HFFc6 (cell line): ENCODE results near the gene DLGAP4. TPM values are rescaled to one million over a fixed set of nuclear protein-coding genes. Genes with fewer than 3 reads are reported as not detected.
A peak's percentile ranks its signal among the peaks of the same experiment; 100 is the strongest.

Experiments
- DNase-seq: peaks from one replicate; pipeline ENCODE4 v3.0.0-alpha.2; 2018
- H3K27ac Mint-ChIP-seq: 2 replicates; pipeline ENCODE4 v1.8.0; 2020; ENCODE audit warnings: mild to moderate bottlenecking, mixed read lengths
- H3K27me3 Mint-ChIP-seq: 2 replicates; pipeline ENCODE4 v1.8.0; 2021; ENCODE audit warnings: mild to moderate bottlenecking, moderate library complexity, mixed read lengths; ENCODE audit not compliant: insufficient read depth
- H3K36me3 Mint-ChIP-seq: 2 replicates; pipeline ENCODE4 v1.8.0; 2021; ENCODE audit warnings: low read depth, mixed read lengths
- H3K4me1 Mint-ChIP-seq: 2 replicates; pipeline ENCODE4 v1.8.0; 2020; ENCODE audit warnings: low read depth, mixed read lengths
- H3K4me3 Mint-ChIP-seq: 2 replicates; pipeline ENCODE4 v1.8.0; 2020; ENCODE audit warnings: mild to moderate bottlenecking, moderate library complexity, mixed read lengths
- H3K9me3 Mint-ChIP-seq: 2 replicates; pipeline ENCODE4 v1.8.0; 2020; ENCODE audit warnings: mild to moderate bottlenecking, mixed read lengths
- CTCF ChIP-seq: fragments of 200-600 bp; sonication (generic); IDR thresholded peaks from 2 replicates; pipeline ENCODE4 v1.5.0; 2021; ENCODE audit warnings: antibody characterized with exemption, mild to moderate bottlenecking
- total RNA-seq, 6 experiments: library from RNA; stranded (reverse); fragmentation: NEBNext Ultra II Directional; extraction: Animal tissue kit (Norgen Biotek cat#: 25700); gene quantifications; 2 replicates in 1 of 6; 3 replicates in 5 of 6; pipeline ENCODE4 v1.2.3, GENCODE V29; 2021

The DLGAP4 gene
- total RNA-seq, 6 experiments from 2014 or later = 118 to 150 (median 140) TPM

DNA sequence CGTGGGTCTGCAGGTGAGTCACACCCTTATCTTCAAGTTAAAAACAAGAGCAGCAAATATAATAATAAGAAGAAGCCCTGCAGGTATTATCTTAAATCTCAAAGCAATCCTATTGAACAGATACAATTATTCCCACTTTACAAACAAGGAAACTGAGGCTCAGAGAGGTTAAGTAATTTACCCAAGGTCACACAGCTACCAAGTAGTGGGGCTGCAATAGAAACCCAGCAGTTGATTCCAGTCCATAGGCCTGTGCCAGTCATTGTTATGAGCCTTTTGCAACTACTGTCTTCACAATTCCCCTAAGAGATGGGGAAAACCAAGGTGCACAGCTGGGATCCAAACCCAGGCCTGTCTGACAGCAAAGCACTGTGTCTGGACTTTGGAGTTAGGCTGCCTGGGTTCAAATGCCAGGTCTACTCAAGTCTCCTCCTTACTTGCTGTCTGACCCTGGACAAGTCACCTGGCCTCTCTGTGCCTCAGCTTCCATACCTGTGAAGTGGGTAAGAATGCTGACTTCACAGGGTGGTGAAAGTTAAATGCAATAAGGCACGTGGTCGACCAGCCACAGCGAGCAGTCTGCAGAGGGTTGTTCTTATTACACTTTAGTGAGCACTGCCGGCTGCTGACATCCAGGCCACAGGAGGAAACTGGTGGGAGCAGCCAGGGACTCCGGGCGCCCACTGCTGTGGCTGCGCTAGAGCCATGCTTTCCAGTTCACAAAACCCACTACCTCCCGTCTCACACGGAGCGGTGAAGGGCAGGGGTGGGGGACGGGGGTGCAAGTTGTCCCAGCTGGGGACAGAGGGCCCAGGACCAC lies 241.3 kb downstream of the DLGAP4 start:
- H3K36me3 Mint-ChIP-seq = peaks cover 27% of the 10 kb centered on the region
- no peak overlapping the region for H3K4me3 Mint-ChIP-seq
- H3K27ac Mint-ChIP-seq = no peak overlapping the region
- DNase-seq = no peak
- H3K4me1 Mint-ChIP-seq = peaks cover 26% of the 10 kb centered on the region
- no peaks in the 10 kb centered on the region for H3K9me3 Mint-ChIP-seq
- no peak for TF ChIP-seq CTCF
- H3K27me3 Mint-ChIP-seq = peaks cover 24% of the 10 kb centered on the region

DNA sequence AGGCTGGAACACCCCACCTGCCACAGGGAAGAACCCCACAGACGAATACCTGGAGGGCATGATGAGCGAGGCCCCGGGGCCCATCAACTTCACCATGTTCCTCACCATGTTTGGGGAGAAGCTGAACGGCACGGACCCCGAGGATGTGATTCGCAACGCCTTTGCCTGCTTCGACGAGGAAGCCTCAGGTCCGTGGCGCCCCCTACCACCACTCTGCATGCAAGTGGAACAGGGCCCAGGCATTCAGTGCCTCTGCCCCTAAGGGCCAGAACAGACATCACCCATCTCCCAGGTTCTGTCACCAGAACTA lies 241.8 kb downstream of the DLGAP4 start:
- no peaks in the 10 kb centered on the region for H3K9me3 Mint-ChIP-seq
- H3K27me3 Mint-ChIP-seq = peaks cover 24% of the 10 kb centered on the region
- H3K4me1 Mint-ChIP-seq = peaks cover 20% of the 10 kb centered on the region
- no peak overlapping the region for H3K4me3 Mint-ChIP-seq
- 0 out of 2 replicates have a peak overlapping the region, but pooled peaks have one; percentile 31 for H3K27ac Mint-ChIP-seq
- TF ChIP-seq CTCF = peak; percentile 44; the same call in 1 of the 2 replicates
- peaks cover 23% of the 10 kb centered on the region for H3K36me3 Mint-ChIP-seq
- DNase-seq = no peak

DNA sequence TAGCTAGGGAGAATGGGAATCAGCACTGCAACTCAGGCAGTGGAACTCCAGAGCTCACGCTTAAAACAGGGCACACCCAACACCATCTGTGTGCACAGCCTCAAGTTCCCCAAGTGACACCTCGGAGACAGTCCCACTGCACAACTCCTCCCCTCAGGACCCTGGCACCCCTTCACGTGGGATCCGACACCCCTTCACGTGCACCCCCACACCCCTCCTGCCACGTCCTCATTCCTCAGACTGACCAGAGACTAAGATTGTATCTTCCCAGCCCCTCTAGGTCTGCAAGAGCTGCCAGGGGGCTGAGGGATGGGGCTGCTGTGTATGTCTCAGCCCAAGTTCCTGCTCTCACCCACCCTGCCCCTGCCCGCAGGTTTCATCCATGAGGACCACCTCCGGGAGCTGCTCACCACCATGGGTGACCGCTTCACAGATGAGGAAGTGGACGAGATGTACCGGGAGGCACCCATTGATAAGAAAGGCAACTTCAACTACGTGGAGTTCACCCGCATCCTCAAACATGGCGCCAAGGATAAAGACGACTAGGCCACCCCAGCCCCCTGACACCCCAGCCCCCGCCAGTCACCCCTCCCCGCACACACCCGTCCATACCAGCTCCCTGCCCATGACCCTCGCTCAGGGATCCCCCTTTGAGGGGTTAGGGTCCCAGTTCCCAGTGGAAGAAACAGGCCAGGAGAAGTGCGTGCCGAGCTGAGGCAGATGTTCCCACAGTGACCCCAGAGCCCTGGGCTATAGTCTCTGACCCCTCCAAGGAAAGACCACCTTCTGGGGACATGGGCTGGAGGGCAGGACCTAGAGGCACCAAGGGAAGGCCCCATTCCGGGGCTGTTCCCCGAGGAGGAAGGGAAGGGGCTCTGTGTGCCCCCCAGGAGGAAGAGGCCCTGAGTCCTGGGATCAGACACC lies 242.8 kb downstream of the DLGAP4 start:
- TF ChIP-seq CTCF = no peak
- Mint-ChIP-seq H3K4me3 (no peak overlapping the region), H3K27me3 (peaks cover 27% of the 10 kb centered on the region), H3K36me3 (peaks cover 18% of the 10 kb centered on the region), H3K27ac (peak overlapping the region; percentile 31; the same call in 1 of the 2 replicates), H3K4me1 (peaks cover 10% of the 10 kb centered on the region), H3K9me3 (no peaks in the 10 kb centered on the region)
- DNase-seq = no peak

DNA sequence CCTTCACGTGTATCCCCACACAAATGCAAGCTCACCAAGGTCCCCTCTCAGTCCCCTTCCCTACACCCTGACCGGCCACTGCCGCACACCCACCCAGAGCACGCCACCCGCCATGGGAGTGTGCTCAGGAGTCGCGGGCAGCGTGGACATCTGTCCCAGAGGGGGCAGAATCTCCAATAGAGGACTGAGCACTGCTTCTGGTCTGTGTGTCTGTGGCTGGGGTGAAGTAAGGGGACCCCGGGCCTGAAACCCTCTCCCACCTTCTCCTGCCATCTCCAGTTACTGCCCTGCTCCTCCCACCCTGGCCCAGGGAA lies 243.4 kb downstream of the DLGAP4 start:
- TF ChIP-seq CTCF = no peak
- peaks cover 4% of the 10 kb centered on the region for H3K4me1 Mint-ChIP-seq
- H3K9me3 Mint-ChIP-seq = no peaks in the 10 kb centered on the region
- peaks cover 14% of the 10 kb centered on the region for H3K36me3 Mint-ChIP-seq
- DNase-seq = no peak
- no peak overlapping the region for H3K4me3 Mint-ChIP-seq
- H3K27me3 Mint-ChIP-seq = peaks cover 27% of the 10 kb centered on the region
- no peak overlapping the region; the same call in 1 of the 2 replicates for H3K27ac Mint-ChIP-seq

DNA sequence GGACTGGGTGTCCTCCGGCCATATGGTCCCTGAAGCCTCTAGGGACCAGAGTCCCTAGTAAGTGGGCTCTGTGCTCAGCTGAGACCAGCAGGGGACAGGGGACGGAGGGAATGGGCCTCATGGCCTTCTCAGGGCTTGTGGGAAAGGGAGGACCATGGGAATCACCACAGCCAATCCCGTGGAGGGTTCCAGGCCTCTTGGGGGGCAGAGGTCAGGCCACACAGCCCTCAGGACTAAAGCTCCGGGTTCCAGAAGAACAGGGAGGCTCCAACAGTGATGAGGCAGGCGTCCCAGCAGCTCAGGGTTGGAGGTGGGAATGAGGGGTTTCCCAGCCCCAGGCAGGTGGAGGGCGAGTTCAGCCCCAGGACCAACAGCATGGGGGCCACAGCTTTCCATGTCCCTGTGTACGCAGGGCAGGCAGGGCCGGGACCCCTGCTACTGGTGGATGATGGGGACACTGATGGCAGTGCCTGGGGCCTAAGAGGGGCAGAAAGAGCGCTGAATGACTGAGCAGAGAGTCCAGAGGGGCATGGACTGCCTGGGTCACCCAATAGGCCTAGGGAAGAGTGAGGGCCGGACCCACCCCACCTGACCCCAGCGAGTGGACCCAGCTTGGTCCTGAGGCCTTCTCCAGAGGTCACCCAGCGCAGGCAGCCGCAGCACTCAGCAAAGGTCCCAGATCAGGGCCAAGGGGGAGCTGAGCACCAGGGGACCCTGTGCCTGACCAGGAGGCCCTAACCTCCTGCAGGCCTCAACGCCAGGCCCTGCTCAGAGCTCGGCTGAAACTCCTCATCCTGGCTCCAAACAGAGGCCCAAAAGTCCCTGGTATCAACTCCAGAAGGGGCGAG lies 244.0 kb downstream of the DLGAP4 start:
- no peaks in the 10 kb centered on the region for H3K9me3 Mint-ChIP-seq
- DNase-seq = no peak
- peaks cover 30% of the 10 kb centered on the region for H3K27me3 Mint-ChIP-seq
- TF ChIP-seq CTCF = no peak
- no peaks in the 10 kb centered on the region; the same call in 1 of the 2 replicates for H3K4me1 Mint-ChIP-seq
- H3K36me3 Mint-ChIP-seq = peaks cover 9% of the 10 kb centered on the region
- peak overlapping the region; percentile 35 for H3K27ac Mint-ChIP-seq
- H3K4me3 Mint-ChIP-seq = peak overlapping the region; percentile 4; the same call in 1 of the 2 replicates
